SH-SY5Y (cell line): ENCODE data around the gene LAMC1.

Experiments
- GATA2 ChIP-seq: IDR thresholded peaks from 2 replicates; pipeline ENCODE4 v1.6.1; 2011; ENCODE audit warnings: mild to moderate bottlenecking, low read depth, low read length
- GATA3 ChIP-seq: IDR thresholded peaks from 2 replicates; pipeline ENCODE4 v1.6.1; 2011; ENCODE audit warnings: low read depth, mild to moderate bottlenecking, low read length, moderate library complexity

DNA sequence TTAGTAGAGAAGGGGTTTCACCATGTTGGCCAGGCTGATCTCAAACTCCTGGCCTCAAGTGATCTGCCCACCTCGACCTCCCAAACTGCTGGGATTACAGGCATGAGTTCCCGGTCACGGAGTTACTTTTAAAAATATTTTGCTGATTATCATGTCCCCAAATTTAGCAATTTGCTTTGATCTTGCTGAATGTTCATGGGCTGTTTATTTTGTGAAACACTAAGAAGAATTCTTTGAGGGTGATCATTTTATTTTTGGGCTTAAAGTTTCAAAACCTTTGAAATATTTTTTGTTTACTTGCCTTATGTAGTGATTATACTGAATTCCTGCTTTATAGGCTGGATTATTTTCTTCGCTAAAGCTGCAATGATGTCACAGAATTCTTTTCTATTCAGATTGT, 11.4 kb upstream of the LAMC1 start:
- no peak for TF ChIP-seq GATA2
- no peak for TF ChIP-seq GATA3
